ENCODE measurements around the gene HNRNPUL1. TPM values are rescaled to one million over a fixed set of nuclear protein-coding genes. Genes with fewer than 3 reads are reported as not detected.

Gene HNRNPUL1
- total RNA-seq, 4 donors from 2014 or later = 130 to 196 (median 152) TPM

DNA sequence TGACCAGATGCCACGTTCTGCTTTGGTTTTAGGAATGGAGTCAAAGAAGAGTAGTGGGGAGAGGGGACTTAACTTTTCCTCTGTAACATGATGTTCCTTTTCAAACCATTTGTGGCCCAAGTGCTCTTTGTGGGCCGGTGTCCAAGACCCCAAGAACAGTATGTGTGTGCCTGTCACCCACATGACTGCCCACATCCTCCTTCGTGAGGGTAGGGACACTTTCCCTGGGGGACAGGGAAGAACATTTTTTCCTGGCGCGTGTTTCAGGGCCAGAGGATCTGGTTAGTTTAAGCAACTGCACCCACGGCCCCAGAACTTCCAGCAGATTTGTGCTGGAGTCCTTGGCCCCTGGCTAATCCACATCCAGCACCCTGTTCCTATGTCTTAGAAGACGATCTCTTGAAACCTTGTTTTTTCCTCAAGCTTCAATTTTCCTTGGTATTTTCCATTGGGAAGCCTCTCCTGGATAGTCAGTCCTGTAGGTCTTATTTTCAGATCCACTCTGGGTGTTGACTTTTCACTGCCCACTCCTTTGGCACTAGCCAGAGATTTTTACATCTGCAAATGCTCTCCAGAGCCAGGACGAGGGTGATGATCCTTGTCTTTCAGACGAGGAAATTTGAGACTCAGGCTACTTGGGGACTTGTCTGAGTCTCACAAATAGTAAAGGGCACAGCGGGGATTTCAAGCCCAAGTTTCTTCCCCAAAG is 35.0 kb downstream of the HNRNPUL1 start:
- DNase-seq (ENCODE audit: low spot score in 2 of 2) = peak in 1 of 2 donors; percentile 64
- intact Hi-C loops (cut with DNase I; ENCODE audit: low total_unique reads) = no loop called here
- TF ChIP-seq, protein P1, sequence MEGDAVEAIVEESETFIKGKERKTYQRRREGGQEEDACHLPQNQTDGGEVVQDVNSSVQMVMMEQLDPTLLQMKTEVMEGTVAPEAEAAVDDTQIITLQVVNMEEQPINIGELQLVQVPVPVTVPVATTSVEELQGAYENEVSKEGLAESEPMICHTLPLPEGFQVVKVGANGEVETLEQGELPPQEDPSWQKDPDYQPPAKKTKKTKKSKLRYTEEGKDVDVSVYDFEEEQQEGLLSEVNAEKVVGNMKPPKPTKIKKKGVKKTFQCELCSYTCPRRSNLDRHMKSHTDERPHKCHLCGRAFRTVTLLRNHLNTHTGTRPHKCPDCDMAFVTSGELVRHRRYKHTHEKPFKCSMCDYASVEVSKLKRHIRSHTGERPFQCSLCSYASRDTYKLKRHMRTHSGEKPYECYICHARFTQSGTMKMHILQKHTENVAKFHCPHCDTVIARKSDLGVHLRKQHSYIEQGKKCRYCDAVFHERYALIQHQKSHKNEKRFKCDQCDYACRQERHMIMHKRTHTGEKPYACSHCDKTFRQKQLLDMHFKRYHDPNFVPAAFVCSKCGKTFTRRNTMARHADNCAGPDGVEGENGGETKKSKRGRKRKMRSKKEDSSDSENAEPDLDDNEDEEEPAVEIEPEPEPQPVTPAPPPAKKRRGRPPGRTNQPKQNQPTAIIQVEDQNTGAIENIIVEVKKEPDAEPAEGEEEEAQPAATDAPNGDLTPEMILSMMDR (IDR thresholded peaks at IDR 0.05) = no peak
- no peak for TF ChIP-seq POLR2A (IDR thresholded peaks at IDR 0.05)
- 43 to 50% methylated on average over 10 of the region's 10 CpGs for WGBS, 2 donors
- H3K4me3 ChIP-seq (ENCODE audit: low read depth, poor library complexity, severe bottlenecking) = no peak overlapping the region

DNA sequence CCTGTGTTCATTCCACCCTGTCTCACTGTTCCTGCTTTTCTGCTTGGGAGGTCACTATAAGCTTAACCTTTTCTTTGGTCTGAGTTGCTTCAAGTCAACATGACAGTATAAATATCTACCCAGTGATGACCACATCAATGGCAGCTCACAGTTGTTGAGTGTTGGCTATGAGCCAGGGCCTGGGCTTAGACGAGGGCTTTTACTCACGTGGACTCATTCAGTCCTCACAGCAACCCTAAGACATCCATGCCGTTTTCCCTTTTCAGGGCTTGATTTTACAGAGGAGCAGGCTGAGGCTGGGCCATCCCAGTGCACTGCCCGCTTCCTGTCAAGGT is 35.5 kb downstream of the HNRNPUL1 start:
- no peak overlapping the region for H3K4me3 ChIP-seq (ENCODE audit: low read depth, poor library complexity, severe bottlenecking)
- DNase-seq (ENCODE audit: low spot score in 2 of 2) = peak; percentile 57 to 93
- intact Hi-C loops (cut with DNase I; ENCODE audit: low total_unique reads) = no loop called here
- WGBS, 2 donors = 42 to 48% methylated on average over 4 of the region's 4 CpGs
- TF ChIP-seq, protein P1 (IDR thresholded peaks at IDR 0.05) = no peak
- no peak for TF ChIP-seq POLR2A (IDR thresholded peaks at IDR 0.05)

GRCh38 chr19:41300555-41300954 is 36.4 kb downstream of the HNRNPUL1 start:
- TF ChIP-seq, protein P1 (IDR thresholded peaks at IDR 0.05) = no peak
- no peak for TF ChIP-seq POLR2A (IDR thresholded peaks at IDR 0.05)
- intact Hi-C loops (cut with DNase I; ENCODE audit: low total_unique reads) = no loop called here
- 81% methylated on average over 6 of the region's 6 CpGs for WGBS, 2 donors
- DNase-seq (ENCODE audit: low spot score in 2 of 2) = no peak
- H3K4me3 ChIP-seq (ENCODE audit: low read depth, poor library complexity, severe bottlenecking) = no peak overlapping the region

GRCh38 chr19:41302624-41303351 is 38.6 kb downstream of the HNRNPUL1 start:
- intact Hi-C loops (cut with DNase I; ENCODE audit: low total_unique reads) = no loop called here
- no peak overlapping the region for H3K4me3 ChIP-seq (ENCODE audit: low read depth, poor library complexity, severe bottlenecking)
- WGBS, 2 donors = 78 to 80% methylated on average over 21 of the region's 21 CpGs
- TF ChIP-seq, protein P1 (IDR thresholded peaks at IDR 0.05) = no peak
- TF ChIP-seq POLR2A (IDR thresholded peaks at IDR 0.05) = no peak
- DNase-seq (ENCODE audit: low spot score in 2 of 2) = no peak

DNA sequence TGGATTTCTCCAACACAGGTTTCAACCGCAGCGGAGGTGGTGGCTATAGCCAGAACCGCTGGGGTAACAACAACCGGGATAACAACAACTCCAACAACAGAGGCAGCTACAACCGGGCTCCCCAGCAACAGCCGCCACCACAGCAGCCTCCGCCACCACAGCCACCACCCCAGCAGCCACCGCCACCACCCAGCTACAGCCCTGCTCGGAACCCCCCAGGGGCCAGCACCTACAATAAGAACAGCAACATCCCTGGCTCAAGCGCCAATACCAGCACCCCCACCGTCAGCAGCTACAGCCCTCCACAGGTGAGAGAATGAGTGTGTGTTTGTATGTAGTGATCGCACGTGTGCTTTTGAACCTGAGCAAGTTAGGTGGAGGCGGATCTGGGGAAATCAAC is 39.8 kb downstream of the HNRNPUL1 start:
- intact Hi-C loops (cut with DNase I; ENCODE audit: low total_unique reads) = no loop called here
- TF ChIP-seq, protein P1 (IDR thresholded peaks at IDR 0.05) = no peak
- TF ChIP-seq POLR2A (IDR thresholded peaks at IDR 0.05) = no peak
- no peak overlapping the region for H3K4me3 ChIP-seq (ENCODE audit: low read depth, poor library complexity, severe bottlenecking)
- DNase-seq (ENCODE audit: low spot score in 2 of 2) = no peak
- WGBS, 2 donors = 92 to 93% methylated on average over 14 of the region's 14 CpGs
